ENCODE results near the gene KLK1.
"Not testable (repeated sequence)": the region's sequence is repeated elsewhere in the genome, so short reads cannot be mapped to it uniquely, and the experiment has no call there.

Gene KLK1

GRCh38 chr19:50820086-50820485 is 3.5 kb downstream of the KLK1 start:
- DNase-seq = no peak
- in situ Hi-C loops (cut with HindIII; ENCODE audit: low pct_ligation_motif_present, low pct_unique_long_range_greater_than_20kb, low sequenced_read_pairs) = no loop called here

GRCh38 chr19:50819636-50820035 is 4.0 kb downstream of the KLK1 start:
- in situ Hi-C loops (cut with HindIII; ENCODE audit: low pct_ligation_motif_present, low pct_unique_long_range_greater_than_20kb, low sequenced_read_pairs) = no loop called here

GRCh38 chr19:50818859-50819472 is 4.6 kb downstream of the KLK1 start:
- DNase-seq = no peak
- in situ Hi-C loops (cut with HindIII; ENCODE audit: low pct_ligation_motif_present, low pct_unique_long_range_greater_than_20kb, low sequenced_read_pairs) = no loop called here

More at GRCh38 chr19:50819636-50820035, 4.0 kb downstream of the KLK1 start:
- no peak for DNase-seq

- in situ Hi-C loops (cut with HindIII; ENCODE audit: low pct_ligation_motif_present, low pct_unique_long_range_greater_than_20kb, low sequenced_read_pairs) = no loop called here
Observed at GRCh38 chr19:50817941-50818858, 5.4 kb downstream of the KLK1 start.

GRCh38 chr19:50815439-50815838 is 8.1 kb downstream of the KLK1 start:
- in situ Hi-C loops (cut with HindIII; ENCODE audit: low pct_ligation_motif_present, low pct_unique_long_range_greater_than_20kb, low sequenced_read_pairs) = no loop called here
- no peak for DNase-seq

More at GRCh38 chr19:50817941-50818858, 5.4 kb downstream of the KLK1 start:
- peak; percentile 58 for DNase-seq

GRCh38 chr19:50814883-50815282 is 8.7 kb downstream of the KLK1 start:
- DNase-seq = no peak
- in situ Hi-C loops (cut with HindIII; ENCODE audit: low pct_ligation_motif_present, low pct_unique_long_range_greater_than_20kb, low sequenced_read_pairs) = no loop called here

GRCh38 chr19:50812474-50812873 is 11.1 kb downstream of the KLK1 start:
- in situ Hi-C loops (cut with HindIII; ENCODE audit: low pct_ligation_motif_present, low pct_unique_long_range_greater_than_20kb, low sequenced_read_pairs) = no loop called here
- DNase-seq = no peak

- in situ Hi-C loops (cut with HindIII; ENCODE audit: low pct_ligation_motif_present, low pct_unique_long_range_greater_than_20kb, low sequenced_read_pairs); DNase-seq: not testable (repeated sequence)
Observed at GRCh38 chr19:50811622-50812238, 11.9 kb downstream of the KLK1 start.

GRCh38 chr19:50808856-50809255 is 14.7 kb downstream of the KLK1 start:
- in situ Hi-C loops (cut with HindIII; ENCODE audit: low pct_ligation_motif_present, low pct_unique_long_range_greater_than_20kb, low sequenced_read_pairs) = no loop called here
- no peak for DNase-seq

- in situ Hi-C loops (cut with HindIII; ENCODE audit: low pct_ligation_motif_present, low pct_unique_long_range_greater_than_20kb, low sequenced_read_pairs) = no loop called here
- peak; percentile 98 for DNase-seq
Observed at GRCh38 chr19:50804420-50805272, 18.9 kb downstream of the KLK1 start.

GRCh38 chr19:50803633-50804419 is 19.8 kb downstream of the KLK1 start:
- in situ Hi-C loops (cut with HindIII; ENCODE audit: low pct_ligation_motif_present, low pct_unique_long_range_greater_than_20kb, low sequenced_read_pairs) = no loop called here
- DNase-seq = no peak

GRCh38 chr19:50801107-50801506 is 22.5 kb downstream of the KLK1 start:
- no peak for DNase-seq
- in situ Hi-C loops (cut with HindIII; ENCODE audit: low pct_ligation_motif_present, low pct_unique_long_range_greater_than_20kb, low sequenced_read_pairs) = no loop called here

GRCh38 chr19:50799547-50799851 is 24.1 kb downstream of the KLK1 start:
- in situ Hi-C loops (cut with HindIII; ENCODE audit: low pct_ligation_motif_present, low pct_unique_long_range_greater_than_20kb, low sequenced_read_pairs) = no loop called here
- DNase-seq = no peak

GRCh38 chr19:50798659-50799546 is 24.7 kb downstream of the KLK1 start:
- in situ Hi-C loops (cut with HindIII; ENCODE audit: low pct_ligation_motif_present, low pct_unique_long_range_greater_than_20kb, low sequenced_read_pairs) = no loop called here
- no peak for DNase-seq

- in situ Hi-C loops (cut with HindIII; ENCODE audit: low pct_ligation_motif_present, low pct_unique_long_range_greater_than_20kb, low sequenced_read_pairs) = no loop called here
- DNase-seq = no peak
Observed at GRCh38 chr19:50797781-50798658, 25.6 kb downstream of the KLK1 start.

- in situ Hi-C loops (cut with HindIII; ENCODE audit: low pct_ligation_motif_present, low pct_unique_long_range_greater_than_20kb, low sequenced_read_pairs) = no loop called here
Observed at GRCh38 chr19:50797429-50797780, 26.2 kb downstream of the KLK1 start.

More at GRCh38 chr19:50797429-50797780, 26.2 kb downstream of the KLK1 start:
- DNase-seq = no peak
